COLO668 (cell line): ENCODE results near the gene EHD2.
"Not testable (repeated sequence)": the region's sequence is repeated elsewhere in the genome, so short reads cannot be mapped to it uniquely, and the experiment has no call there.

Source experiments
- DNase-seq: peaks from one replicate; lab custom pipeline; 2025; ENCODE audit not compliant: unreplicated experiment; lab: John Stamatoyannopoulos, UW

The EHD2 gene

DNA sequence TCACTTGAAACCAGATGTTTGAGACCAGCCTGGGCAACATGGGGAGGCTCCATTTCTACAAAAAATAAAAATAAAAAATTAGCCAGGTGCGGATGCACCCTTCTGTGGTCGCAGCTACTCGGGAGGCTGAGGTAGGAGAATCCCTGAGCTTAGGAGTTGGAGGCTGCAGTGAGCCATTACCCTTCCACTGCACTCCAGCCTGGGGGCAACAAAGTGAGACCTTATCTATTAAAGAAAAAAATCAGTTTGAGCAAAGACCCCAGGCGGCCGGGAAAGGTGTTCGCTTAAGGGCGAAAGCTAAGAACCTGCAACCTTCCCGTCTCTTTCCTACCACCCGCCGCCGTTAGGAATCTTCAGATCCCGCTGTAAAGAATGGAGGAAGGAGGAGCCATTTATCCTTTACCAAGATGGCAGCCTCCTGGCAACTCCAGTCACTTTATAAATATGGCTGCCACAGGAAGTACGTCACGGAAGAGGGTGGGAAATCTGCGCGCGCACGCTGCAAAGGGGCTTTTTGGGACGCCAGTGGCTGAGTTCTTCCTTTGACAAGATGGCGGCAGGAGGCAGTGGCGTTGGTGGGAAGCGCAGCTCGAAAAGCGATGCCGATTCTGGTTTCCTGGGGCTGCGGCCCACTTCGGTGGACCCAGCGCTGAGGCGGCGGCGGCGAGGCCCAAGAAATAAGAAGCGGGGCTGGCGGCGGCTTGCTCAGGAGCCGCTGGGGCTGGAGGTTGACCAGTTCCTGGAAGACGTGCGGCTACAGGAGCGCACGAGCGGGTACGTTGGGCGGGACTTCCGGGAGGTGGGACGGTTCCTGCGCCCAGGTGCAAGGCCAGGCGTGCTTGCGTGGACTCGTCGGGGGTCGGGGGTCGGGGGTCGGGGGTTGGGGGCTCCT lies 32.0 kb downstream of the EHD2 start, which contains the start of gene NOP53:
TSS of gene NOP53 (plus strand) at position 537 of the 892 bp plus-strand sequence. CDS start at position 551, 14 bp downstream.
- DNase-seq: peak; percentile 94

DNA sequence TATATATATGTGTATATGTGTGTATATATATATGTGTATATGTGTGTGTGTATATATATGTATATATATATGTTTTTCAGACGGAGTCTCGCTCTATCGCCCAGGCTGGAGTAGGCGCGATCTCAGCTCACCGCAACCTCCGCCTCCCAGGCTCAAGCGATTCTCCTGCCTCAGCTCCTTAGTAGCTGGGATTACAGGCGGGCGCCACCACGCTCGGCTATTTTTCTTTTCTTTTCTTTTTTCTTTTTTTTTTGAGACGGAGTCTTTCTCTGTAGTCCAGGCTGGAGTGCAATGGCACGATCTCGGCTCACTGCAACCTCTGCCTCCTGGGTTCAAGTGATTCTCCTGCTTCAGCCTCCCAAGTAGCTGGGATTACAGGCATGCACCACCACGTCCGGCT lies 32.9 kb downstream of the EHD2 start:
- DNase-seq: not testable (repeated sequence)

DNA sequence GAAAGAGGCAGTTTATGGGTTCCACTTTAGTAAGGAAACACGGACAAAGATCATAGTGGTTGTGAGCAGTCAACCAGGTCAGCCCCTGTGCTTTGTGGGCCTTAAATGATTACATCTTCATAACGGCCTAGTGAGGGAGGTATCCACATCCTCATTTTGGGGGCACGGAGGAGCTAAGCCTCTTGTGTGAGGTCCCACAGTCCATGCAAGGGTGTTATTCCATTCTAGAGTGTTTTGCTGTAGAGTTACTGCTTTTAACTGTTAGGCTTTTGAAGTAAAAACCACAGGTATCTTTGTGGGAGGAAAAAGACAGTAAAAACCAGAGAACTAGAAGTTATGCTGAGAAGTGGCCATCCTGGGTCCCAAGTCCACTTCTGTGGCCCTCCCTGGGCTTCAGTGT lies 36.1 kb downstream of the EHD2 start:
- DNase-seq: no peak

- no peak for DNase-seq
Observed at GRCh38 chr19:47750752-47751151, 37.5 kb downstream of the EHD2 start.

DNA sequence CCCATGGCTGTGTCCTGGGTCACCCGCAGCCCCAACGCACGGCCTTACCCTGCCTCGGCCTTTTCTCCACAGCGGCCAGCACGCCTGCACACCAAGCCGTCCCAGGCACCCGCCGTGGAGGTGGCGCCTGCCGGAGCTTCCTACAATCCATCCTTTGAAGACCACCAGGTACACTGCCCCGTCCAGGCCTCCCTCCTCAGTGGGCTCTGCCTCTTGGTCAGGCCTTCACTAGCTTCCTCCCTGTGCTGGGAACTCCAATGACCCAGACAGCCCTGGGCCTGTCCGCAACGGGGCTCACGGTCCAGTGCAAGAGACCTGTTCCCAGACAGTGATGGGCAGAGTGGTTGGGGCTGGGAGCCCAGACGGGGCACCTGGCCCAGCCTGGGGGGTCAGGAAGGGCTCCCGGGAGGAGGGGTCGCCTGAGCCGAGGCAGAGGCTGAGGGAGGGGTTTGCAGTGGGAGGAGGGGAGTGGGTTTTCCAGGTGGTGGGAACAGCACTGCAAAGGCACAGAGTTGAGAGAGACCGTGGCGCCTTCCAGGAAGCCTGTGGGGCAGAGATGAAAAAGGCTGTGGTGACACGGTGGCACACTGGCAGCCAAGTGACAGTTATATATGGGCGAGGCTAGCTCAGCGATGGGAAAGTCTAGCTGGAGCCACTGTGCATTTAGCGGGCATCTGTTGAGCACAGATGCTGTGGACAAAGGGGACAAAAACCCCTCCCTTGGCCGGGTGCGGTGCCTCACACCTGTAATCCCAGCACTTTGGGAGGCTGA lies 39.4 kb downstream of the EHD2 start:
- DNase-seq: no peak

DNA sequence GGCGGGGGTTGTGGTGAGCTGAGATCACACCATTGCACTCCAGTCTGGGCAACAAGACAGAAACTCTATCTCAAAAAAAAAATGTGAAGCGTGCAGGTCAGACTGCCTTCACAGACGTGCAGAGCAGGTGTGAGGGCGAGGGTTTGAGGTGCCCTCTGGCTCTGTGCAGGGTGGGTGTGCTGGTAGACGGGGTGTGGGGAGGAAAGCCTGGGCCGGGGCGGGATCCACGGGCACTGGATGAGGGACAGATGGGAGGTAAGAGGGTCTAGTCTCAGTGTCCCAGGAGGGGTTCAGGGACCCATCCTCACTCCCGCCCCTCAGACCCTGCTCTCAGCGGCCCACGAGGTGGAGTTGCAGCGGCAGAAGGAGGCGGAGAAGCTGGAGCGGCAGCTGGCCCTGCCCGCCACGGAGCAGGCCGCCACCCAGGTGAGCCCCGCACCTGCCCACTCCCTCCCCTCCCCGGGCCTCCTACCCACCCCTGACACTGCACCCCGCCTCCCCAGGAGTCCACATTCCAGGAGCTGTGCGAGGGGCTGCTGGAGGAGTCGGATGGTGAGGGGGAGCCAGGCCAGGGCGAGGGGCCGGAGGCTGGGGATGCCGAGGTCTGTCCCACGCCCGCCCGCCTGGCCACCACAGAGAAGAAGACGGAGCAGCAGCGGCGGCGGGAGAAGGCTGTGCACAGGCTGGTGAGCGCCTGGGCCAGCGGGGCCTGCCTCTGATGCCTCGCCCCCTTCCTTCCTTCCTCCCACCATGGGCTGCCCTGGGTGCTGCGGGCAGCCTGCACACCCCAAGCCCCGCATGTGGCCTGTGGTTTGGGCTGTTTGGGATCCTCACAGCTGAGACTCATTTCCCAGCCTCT lies 41.2 kb downstream of the EHD2 start:
- DNase-seq: no peak

DNA sequence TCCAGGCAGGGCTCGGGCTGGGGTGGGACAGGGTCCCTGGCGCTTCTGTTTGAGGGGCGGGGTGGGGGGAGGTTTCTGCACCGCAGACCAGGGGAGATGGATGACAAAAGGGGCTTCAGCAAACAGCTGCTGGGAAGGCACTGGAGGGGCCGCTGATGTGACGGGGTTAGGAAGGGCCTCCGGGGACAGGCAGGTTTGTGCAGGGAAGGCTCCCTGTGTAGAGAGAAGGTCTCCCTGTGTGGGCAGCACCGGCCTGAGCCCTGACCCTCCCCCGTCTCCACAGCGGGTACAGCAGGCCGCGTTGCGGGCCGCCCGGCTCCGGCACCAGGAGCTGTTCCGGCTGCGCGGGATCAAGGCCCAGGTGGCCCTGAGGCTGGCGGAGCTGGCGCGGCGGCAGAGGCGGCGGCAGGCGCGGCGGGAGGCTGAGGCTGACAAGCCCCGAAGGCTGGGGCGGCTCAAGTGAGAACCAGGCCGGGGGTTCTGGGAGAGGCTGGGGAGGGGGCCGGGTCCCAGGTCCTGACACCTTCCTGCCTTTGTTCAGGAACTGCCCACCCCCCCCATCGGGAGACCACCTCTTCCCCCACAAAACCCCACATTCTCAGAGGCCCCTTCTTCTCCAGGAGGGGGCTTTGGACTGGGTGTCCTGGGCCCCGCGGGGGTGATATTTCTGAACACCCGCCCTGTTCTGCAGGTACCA lies 42.0 kb downstream of the EHD2 start:
- DNase-seq: no peak

DNA sequence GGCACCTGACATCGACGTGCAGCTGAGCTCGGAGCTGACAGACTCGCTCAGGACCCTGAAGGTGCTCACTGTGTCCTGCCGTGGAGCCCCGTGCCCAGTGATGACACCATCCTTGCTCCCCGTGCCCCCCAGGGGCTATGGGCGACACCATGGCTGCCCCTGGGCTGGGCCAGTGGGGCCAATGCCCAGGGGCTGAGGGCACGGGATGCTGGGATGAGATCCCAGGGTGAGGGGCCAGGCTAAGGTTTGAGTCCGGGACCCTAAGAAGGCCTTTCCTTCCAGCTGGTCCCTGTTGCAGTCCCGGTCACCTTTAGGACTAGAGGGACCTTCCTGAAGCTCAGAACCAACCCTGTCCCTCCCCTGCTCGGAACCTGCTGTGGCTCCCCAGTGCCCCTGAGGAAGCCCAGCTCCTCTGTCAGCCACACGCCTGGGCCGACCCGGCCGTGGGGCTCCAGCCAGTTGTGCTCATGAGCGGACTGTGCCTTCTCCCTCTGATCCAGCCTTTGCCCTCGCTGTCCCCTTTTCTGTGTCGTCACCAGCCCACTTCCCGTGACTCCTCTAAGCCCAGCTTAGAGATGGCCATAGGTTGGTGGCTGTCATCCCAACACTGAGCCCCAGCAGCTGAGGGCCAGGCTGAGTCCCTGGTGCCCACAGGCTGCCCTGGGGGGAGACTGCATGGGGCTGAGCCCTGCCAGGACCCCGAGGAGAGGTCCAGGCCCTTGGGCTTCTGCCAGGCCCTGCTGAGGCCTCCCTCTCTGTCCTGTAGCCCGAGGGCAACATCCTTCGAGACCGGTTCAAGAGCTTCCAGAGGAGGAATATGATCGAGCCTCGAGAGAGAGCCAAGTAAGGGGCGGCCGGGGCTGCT lies 42.8 kb downstream of the EHD2 start:
- DNase-seq: no peak

GRCh38 chr19:47756627-47756929 lies 43.4 kb downstream of the EHD2 start:
- no peak for DNase-seq

DNA sequence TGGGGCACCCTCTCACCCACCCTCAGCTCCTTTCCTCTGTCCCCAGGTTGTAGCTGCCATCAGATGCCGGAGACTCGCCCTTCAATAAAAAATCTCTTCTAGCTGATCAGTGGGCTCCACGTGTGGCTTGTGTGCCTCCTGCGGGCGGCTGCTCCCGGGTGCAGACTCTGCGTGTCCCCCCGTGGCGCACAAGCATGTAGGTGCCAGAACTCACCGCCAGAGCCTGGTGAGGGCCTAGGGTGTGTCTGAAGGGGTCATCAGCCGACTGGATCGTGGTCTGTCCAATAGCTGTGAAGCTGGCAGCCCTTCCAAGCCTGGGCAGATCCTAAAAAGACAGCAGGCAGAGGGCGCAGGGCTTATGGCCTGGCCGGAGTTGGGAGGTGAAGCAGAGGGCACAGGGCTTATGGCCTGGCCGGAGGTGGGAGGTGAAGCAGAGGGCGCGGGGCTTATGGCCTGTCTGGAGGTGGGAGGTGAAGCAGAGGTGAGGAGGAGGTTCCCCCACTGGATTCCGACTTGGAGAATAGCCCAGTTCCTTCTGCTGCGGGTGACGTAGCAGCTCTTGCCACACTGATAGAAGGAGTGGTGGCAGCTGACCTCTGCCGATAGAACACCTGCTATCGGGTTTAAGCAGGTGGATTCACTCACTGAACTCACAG lies 43.9 kb downstream of the EHD2 start:
- no peak for DNase-seq

GRCh38 chr19:47757617-47758442 lies 44.6 kb downstream of the EHD2 start:
- no peak for DNase-seq

DNA sequence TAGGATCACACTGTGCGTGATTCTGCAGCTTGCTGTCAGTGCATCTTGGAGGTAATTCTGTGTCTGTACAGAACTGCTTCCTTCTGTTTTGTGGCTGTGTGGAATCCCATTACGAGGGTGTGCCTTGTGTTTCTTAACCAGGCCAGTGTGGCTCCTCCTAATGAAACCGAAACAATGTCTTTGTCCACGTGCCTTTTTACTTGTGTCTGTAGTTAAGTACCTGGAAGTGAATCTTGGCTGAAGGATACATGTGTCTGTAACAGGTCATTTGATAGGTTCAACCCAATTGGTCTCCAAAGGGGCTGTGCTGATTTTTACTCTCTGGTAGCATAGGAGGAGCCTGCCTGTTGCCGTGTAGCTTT lies 45.2 kb downstream of the EHD2 start:
- no peak for DNase-seq

DNA sequence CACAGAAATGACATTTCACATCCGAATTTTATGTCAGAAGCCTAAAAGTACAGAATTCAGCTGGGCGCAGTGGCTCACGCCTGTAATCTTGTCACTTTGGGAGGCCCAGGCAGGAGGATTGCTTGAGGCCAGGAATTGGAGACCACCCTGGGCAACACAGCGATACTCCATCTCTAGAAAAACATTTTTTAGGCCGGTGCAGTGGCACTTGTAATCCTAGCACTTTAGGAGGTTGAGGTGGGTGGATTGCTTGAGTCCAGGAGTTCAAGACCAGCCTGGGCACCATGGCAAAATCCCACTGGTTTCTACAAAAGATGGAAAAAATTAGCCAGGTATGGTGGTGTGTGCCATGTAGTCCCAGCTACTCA lies 47.4 kb downstream of the EHD2 start:
- no peak for DNase-seq

DNA sequence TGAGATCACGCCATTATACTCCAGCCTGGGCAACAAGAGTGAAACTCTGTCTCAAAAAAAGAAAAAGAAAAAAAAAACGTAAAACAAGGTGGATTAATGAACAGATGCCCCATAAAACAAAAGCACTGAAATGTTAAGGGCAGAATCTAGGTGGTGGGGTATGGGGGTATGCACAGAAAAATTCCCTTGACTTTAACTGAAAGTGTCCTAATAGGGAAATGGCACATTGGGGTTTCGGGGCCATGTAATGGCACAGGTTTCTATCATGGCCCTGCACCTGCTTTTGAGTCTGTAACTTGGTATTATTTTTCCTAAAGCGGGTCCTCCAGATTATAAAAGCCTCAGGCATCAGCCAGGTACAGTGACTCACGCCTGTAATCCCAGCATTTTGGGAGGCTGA lies 48.3 kb downstream of the EHD2 start:
- no peak for DNase-seq

GRCh38 chr19:47762151-47762550 lies 48.9 kb downstream of the EHD2 start:
- no peak for DNase-seq

DNA sequence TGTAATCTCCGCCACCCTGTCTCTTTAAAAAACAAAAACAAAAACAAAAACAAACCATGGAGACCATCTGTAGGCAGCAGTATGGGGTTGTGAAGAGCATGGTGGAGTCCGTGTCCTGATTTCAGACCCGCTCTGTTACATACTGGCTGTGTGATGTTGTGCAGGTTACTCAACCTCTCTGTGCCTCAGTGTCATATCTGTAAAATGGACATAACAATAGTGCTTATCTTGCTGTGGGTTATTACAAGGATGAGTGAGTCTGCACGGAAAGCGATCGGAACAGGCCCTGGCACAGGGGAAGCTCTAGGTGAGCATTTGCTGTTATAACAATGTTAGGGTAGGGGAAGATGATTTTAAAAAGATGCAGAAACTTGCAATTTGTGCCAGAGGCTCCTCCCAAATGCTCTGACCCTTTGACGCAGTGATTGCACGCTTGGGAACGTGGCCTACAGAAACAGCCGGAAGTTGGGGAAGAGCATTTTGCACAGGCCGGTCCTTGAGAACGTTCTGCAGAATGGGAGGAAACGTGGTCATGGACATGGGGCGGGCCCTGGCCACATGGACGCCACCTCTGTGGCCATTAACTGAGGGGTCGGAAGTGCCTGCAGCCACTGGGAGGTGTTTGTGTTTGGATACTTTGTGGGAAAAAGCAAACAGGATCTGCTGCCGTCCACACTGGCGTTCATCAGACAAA lies 49.5 kb downstream of the EHD2 start:
- DNase-seq: peak; percentile 7

DNA sequence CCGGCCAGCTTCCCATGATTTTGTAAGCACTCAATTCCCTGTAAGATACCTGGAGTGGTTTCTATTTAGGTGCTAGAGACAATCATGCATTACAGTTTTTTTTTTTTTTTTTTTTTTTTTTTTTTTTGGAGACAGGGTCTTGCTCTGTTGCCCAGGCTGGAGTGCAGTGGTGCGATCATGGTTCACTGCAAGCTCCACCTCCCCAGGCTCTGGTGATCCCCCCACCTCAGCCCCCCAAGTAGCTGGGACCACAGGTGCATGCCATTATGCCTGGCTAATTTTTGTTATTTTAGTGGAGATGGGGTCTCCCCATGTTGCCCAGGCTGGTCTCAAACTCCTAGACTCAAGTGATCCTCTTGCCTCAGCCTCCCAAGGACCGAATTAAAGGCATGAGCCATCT lies 51.5 kb downstream of the EHD2 start:
- DNase-seq: not testable (repeated sequence)
